ENCODE data around the gene WRNIP1. TPM values are rescaled to one million over a fixed set of nuclear protein-coding genes. Genes with fewer than 3 reads are reported as not detected.

The WRNIP1 gene
- total and polyA plus RNA-seq, 9 of the 15 experiments (the other 6 are each of a cell fraction or from before 2014, with no cell fraction given), result 13.2 to 63.6 (median 48.6) TPM

DNA sequence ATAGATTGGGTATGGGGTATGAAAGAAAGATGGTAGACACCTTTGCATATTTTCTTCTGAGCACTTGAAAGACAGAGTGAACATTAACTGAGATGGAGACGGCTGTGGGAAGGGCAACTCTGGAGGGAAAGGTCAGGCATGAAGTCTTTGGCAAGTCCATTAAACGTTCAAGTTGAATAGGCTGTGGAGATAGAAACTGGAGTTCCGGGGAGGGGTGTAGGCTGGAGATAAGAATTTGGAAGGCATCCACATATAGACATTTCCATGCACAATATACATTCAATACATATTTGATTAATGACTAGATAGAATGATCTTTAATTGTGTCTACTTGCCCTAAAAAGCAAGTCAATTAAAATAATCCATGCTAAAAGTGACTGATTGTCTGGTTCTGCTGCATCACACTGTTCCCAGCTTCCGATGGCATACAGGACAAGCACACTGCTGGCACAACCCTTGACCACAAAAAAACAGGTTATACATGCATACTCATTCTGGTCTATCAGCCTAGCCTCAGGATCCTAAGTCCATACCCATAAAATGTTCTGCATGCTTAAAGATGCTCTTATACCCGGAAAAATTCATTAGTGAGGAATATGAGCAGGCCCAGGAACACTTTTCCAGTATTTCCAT lies 12.6 kb upstream of the WRNIP1 start:
- H3K27ac ChIP-seq (ENCODE audit: extremely low read depth, low read depth, low read length), result 0 out of 3 replicates have a peak overlapping the region, but pooled peaks have one; percentile 1
- H3K4me2 ChIP-seq (ENCODE audit: insufficient read depth, low read length), result no peak overlapping the region
- no peaks in the 10 kb centered on the region for H3K9me3 ChIP-seq (replicated peaks; ENCODE audit: control insufficient read depth, insufficient read depth, low read depth, low read length)
- DNase-seq (ENCODE audit: extremely low read depth in 1 of 4, low spot score in 3 of 4), result peak in 2 of 4 experiments; percentile 47 to 64
- no peaks in the 10 kb centered on the region for H4K20me1 ChIP-seq (replicated peaks; ENCODE audit: control insufficient read depth, insufficient read depth, low read length)
- H3K4me1 ChIP-seq (replicated peaks in 1 of 2; ENCODE audit: control insufficient read depth in 2 of 2, insufficient read depth in 2 of 2, low read length in 2 of 2), result peaks cover 8 to 40% of the 10 kb centered on the region in 2 experiments
- no peaks in the 10 kb centered on the region for H3K27me3 ChIP-seq (ENCODE audit: control insufficient read depth in 2 of 2, insufficient read depth in 2 of 2, low read length in 2 of 2)
- H3K4me3 ChIP-seq, result no peak overlapping the region
- peak; percentile 6 for FAIRE-seq
- CTCF ChIA-PET (ENCODE audit: low intra/inter-chr PET ratio), result no interaction called here
- 22% methylated on average over 5 of the region's 5 CpGs for WGBS (ENCODE audit: insufficient coverage, low coverage, missing lambda C conversion rate)
- no peaks in the 10 kb centered on the region for H3K79me2 ChIP-seq (ENCODE audit: control insufficient read depth, insufficient read depth, low read length)
- no TSS peak for BruUV-seq (replicated peaks)
- intact Hi-C loops (cut with micrococcal nuclease) (no loop called here), in situ Hi-C loops (cut with MboI) (no loop called here)
- POLR2A ChIA-PET, result interaction anchor here (0.7 to 1.3 kb wide), 5 partner anchors 9 to 29 kb away, joined by 3 to 6 read pairs (median 4); no protein-coding TSS in a partner anchor
- H3K9me1 ChIP-seq (ENCODE audit: control insufficient read depth, insufficient read depth, low read length), result no peaks in the 10 kb centered on the region
- H3K36me3 ChIP-seq (ENCODE audit: control insufficient read depth, insufficient read depth, low read length), result no peaks in the 10 kb centered on the region
- no peak overlapping the region for H3K9ac ChIP-seq (ENCODE audit: insufficient read depth in 1 of 2, low read depth in 2 of 2, low read length in 2 of 2)
- H2AFZ ChIP-seq (ENCODE audit: low read depth, low read length), result peak overlapping the region; percentile 92
- ATAC-seq, result peak; percentile 51
- no peak for TF ChIP-seq ZNF224 (CRISPR knock-in tag; IDR thresholded peaks at IDR 0.05)
- TF ChIP-seq, protein P1, sequence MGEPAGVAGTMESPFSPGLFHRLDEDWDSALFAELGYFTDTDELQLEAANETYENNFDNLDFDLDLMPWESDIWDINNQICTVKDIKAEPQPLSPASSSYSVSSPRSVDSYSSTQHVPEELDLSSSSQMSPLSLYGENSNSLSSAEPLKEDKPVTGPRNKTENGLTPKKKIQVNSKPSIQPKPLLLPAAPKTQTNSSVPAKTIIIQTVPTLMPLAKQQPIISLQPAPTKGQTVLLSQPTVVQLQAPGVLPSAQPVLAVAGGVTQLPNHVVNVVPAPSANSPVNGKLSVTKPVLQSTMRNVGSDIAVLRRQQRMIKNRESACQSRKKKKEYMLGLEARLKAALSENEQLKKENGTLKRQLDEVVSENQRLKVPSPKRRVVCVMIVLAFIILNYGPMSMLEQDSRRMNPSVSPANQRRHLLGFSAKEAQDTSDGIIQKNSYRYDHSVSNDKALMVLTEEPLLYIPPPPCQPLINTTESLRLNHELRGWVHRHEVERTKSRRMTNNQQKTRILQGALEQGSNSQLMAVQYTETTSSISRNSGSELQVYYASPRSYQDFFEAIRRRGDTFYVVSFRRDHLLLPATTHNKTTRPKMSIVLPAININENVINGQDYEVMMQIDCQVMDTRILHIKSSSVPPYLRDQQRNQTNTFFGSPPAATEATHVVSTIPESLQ (CRISPR knock-in tag; IDR thresholded peaks at IDR 0.05), result no peak
- no peak for TF ChIP-seq PHTF2 (CRISPR knock-in tag; IDR thresholded peaks at IDR 0.05)
- no peak for TF ChIP-seq SMC3 (conservative IDR thresholded peaks at IDR 0.05; ENCODE audit: insufficient read depth, low read depth, low read length)
- no peak for TF ChIP-seq ELK3 (CRISPR knock-in tag; IDR thresholded peaks at IDR 0.05)
- no peak for TF ChIP-seq TCFL5 (CRISPR knock-in tag; conservative IDR thresholded peaks at IDR 0.05)
- TF ChIP-seq NR2C2 (CRISPR knock-in tag; IDR thresholded peaks at IDR 0.05), result no peak
- no peak for TF ChIP-seq NR2C2 (tag; IDR thresholded peaks at IDR 0.05)
- TF ChIP-seq NFIC (IDR thresholded peaks at IDR 0.05), result peak; percentile 43; the same call in 1 of the 2 replicates
- TF ChIP-seq EHMT2 (IDR thresholded peaks at IDR 0.05), result 0 out of 2 replicates have a peak, but pooled peaks have one; percentile 30
- TF ChIP-seq CBFA2T2 (conservative IDR thresholded peaks at IDR 0.05), result peak; percentile 26; the same call in 1 of the 2 replicates
- peak; percentile 45 for TF ChIP-seq ARID1B (IDR thresholded peaks at IDR 0.05)
- TF ChIP-seq NR2C1 (IDR thresholded peaks at IDR 0.05), result no peak
- no peak for TF ChIP-seq NR2C1 (tag; IDR thresholded peaks at IDR 0.05)
- no peak for TF ChIP-seq ZNF780A (CRISPR knock-in tag; IDR thresholded peaks at IDR 0.05)
- TF ChIP-seq, protein P2, sequence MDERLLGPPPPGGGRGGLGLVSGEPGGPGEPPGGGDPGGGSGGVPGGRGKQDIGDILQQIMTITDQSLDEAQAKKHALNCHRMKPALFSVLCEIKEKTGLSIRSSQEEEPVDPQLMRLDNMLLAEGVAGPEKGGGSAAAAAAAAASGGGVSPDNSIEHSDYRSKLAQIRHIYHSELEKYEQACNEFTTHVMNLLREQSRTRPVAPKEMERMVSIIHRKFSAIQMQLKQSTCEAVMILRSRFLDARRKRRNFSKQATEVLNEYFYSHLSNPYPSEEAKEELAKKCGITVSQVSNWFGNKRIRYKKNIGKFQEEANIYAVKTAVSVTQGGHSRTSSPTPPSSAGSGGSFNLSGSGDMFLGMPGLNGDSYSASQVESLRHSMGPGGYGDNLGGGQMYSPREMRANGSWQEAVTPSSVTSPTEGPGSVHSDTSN (CRISPR knock-in tag; IDR thresholded peaks at IDR 0.05; ENCODE audit: low read depth), result no peak
- TF ChIP-seq, protein P2 (tag; conservative IDR thresholded peaks at IDR 0.05; ENCODE audit: low read depth), result peak; percentile 49; the same call in 1 of the 2 replicates
- TF ChIP-seq RCOR1 (IDR thresholded peaks at IDR 0.05; ENCODE audit: borderline replicate concordance in 1 of 2, low read depth in 2 of 2, low read length in 2 of 2), result 0 out of 4 replicates have a peak, but pooled peaks of 1 of the 2 experiments have one; percentile 28
